NCI-H2081 (cell line): Measurements from ENCODE around the gene ZFP3.
"Not testable (repeated sequence)": the region's sequence is repeated elsewhere in the genome, so short reads cannot be mapped to it uniquely, and the experiment has no call there.

Experiments
- DNase-seq, 2 experiments: peaks; one replicate each; lab custom pipeline; 2025; lab: John Stamatoyannopoulos, UW

Gene ZFP3

DNA sequence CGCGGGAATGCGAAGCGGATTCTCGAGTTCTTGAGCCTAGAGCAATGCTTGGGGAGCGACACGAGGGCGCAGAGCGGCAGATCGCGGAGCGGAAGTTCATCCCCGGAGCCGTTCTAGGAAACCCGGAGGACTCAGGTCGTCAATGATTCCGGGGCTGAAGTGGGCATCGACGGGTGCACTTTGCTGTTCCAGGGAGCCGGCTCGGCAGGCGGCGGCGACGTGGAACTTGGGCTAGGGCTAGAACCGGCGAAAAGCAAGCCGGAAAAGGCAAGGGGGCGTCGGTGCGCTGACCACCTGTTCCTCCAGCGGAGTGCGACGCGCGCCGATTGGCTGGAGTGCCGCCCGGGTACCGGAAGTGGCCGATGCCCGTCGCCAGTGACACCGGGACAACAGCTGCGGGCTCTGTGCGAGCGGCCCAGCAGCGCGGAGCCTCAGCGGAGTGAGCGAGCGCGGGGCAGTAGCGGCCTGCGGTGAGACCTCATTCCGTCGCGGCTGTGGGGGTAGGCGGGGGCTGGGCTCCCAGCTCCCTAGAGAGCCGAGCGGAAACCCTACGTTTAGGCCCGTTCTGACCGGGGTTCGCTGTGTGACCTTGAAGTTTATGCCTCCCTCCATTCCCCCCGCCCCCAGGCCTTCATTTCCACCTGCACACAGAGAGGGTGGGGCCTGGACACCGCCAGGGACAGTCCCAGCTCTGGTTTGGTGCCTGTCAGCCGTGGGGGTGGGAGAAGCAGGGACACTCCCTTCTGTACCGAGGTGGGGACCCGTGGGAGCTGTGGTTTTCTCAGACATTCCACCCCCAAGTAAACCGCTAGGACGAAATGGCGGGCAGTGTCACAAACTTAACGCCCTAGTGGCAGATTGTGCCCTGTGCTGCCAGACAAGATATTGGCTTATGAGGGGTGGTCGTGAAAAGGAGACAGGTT lies at the start of gene ZFP3:
TSS of gene ZFP3 (plus strand) at position 362 of the 923 bp plus-strand sequence. CDS start 13,038 bp downstream, outside the sequence.
- DNase-seq: peak; percentile 66 to 89

DNA sequence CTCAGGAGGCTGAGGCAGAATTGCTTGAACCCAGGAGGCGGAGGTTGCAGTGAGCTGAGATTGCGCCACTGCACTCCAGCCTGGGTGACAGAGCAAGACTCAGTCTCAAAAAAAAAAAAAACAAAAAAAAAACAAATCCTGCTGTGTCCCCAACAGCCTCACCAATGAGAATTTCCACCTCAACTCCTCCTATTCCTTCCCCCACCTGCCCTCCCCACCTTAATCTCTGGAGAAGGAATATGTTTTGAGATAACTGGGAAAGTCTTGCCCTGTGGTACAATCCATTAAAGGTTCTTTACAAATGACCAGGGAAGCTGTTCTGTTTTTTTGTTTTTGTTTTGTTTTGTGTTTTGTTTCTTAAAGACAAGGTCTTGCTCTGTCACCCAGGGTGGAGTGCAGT lies 48.1 kb upstream of the ZFP3 start:
- DNase-seq: not testable (repeated sequence)

DNA sequence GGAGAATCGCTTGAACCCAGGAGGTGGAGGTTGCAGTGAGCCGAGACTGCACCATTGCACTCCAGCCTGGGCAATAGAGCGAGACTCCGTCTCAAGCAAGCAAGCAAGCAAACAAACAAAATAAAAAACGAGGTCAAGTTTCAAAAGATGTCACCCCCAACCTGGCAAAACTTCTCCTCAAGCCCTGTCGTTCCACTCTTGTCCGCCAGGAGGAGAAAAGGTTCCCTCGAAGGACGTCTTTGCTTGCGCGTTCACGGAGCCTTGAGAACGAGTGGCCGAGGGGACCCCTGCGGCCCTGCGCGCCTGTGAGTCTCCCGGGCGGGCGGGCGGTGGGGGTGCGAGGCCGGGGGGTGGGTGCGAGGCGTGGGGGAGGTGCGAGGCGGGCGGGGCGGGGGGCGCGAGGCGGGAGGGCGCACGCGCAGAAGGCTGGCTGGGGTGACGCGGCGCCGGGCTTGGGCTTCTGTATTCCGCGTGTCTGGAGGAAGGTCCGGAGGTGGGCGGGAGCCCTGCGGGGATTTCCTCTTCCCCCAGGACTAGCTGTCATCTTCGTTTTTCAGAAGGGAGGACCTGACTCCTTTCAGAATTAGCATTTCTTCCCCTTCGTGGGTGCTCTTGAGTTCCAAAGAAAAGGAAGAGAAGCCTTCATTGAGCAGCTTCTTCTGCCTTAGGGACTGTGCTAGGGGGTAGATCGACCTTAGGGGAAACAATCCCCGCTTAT lies 46.7 kb upstream of the ZFP3 start:
- DNase-seq: peak; percentile 28 to 44

- no peak for DNase-seq
These were observed 45.4 kb upstream of the ZFP3 start for GRCh38 chr17:5032865-5033264.

- DNase-seq: no peak
These were observed 44.8 kb upstream of the ZFP3 start for GRCh38 chr17:5033352-5034015.

DNA sequence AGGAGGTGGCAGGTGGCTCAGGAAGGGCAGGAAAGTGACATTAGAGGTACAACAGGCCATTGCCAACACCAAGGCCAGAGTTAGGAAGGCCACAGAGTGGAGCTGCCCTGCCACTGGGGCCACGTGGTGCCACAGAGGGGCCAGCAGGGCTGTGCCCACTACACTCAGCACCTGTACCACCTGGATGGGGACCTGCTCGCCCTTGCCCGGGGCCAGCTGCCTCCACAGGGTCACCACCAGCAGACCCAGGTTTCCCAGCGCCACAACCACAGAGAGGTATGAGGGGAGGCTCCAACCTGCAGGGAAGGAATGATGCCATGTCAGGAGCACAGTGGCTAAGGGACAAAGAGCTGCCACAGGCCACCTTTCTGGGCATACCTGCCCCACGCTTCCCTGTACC lies 44.2 kb upstream of the ZFP3 start:
- no peak for DNase-seq

- DNase-seq: no peak
These were observed 43.6 kb upstream of the ZFP3 start for GRCh38 chr17:5034651-5035050.

GRCh38 chr17:5035315-5035714 lies 43.0 kb upstream of the ZFP3 start, which contains the start of gene SLC52A1:
Gene SLC52A1, minus strand, starts transcription at chr17:5035426. Its CDS starts 820 bp downstream, at chr17:5034606.
- no peak for DNase-seq

DNA sequence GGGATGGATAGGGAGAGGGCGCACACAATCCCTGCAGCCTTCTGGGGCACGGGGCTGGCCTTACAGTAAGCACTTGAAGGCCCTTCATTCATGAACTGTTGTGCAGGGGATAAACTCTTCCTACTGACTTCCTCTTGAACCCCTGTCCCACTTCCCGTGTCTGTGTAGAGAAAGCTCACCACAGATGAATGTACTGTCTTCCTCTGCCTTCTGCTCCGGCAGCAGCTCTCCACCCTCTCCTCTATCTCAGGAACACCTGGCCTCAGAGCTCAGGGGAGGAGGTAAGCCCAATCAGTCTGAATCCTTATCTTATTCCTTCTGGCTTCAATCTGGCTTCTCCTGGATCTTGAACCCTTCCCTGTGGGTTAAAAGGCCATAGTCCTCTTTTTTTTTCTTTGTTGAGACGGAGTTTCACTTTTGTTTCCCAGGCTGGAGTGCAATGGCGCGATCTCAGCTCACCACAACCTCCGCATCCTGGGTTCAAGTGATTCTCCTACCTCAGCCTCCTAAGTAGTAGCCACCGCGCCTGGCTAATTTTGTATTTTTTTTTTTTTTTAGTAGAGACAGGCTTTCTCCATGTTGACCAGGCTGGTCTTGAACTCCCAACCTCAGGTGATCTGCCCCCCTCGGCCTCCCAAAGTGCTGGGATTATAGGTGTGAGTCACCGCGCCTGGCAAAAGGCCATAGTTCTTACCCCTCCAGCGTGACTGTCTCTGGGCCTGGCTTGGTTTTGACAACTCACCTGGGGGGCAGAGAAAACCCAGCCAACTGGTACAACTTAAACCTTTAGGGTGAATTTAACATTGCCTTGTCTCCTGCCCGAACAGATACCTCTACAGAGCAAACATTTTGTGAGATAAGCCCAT lies 35.9 kb upstream of the ZFP3 start:
- DNase-seq: no peak

GRCh38 chr17:5043524-5043923 lies 34.7 kb upstream of the ZFP3 start:
- no peak for DNase-seq

- DNase-seq: no peak
These were observed 33.6 kb upstream of the ZFP3 start for GRCh38 chr17:5044630-5045029.

GRCh38 chr17:5045496-5045895 lies 32.8 kb upstream of the ZFP3 start:
- DNase-seq: no peak

- DNase-seq: no peak
These were observed 30.8 kb upstream of the ZFP3 start for GRCh38 chr17:5047446-5047845.

- DNase-seq: no peak
These were observed 28.9 kb upstream of the ZFP3 start for GRCh38 chr17:5049314-5049841.

DNA sequence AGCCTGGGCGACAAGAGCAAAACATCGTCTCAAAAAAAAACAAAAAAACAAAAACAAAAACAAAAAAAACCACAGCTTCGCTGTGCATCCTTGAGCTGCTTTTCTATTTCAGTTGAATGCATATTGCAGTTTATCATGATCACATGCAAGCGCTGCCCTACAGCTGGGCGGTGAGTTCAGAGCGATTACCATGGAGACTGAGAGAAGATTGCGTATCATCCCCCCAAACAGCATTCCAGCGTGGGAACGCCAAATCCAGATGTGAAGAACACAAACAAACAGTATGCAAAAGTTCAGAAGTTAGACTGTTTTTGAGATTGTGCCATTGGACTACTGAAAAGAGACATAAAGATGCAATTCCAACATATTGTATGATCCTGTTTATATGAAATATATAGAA lies 28.0 kb upstream of the ZFP3 start:
- no peak for DNase-seq

DNA sequence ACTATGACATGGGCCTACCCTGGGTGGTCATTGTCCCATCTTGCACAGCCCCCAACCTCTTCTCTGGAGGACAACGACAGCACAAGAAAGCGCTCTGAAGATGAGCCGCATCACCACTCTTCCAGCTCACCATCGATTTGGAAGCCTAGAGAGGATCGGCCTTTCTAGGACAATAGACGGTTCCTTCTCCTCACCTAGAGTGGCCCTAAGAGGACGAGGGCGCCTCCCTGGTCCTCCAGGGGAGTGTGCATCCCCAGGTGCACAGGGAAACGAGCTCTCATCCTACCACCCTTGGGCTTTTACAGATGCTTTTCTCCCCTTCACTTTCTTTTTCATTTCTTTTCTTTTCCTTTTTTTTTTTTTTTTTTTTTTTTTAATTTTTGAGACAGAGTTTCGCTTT lies 22.7 kb upstream of the ZFP3 start:
- no peak for DNase-seq

- DNase-seq: no peak
These were observed 13.0 kb upstream of the ZFP3 start for GRCh38 chr17:5065227-5065744.

- DNase-seq: no peak
These were observed 10.0 kb upstream of the ZFP3 start for GRCh38 chr17:5068236-5068635.

- no peak for DNase-seq
These were observed 8.5 kb upstream of the ZFP3 start for GRCh38 chr17:5069724-5070123.

DNA sequence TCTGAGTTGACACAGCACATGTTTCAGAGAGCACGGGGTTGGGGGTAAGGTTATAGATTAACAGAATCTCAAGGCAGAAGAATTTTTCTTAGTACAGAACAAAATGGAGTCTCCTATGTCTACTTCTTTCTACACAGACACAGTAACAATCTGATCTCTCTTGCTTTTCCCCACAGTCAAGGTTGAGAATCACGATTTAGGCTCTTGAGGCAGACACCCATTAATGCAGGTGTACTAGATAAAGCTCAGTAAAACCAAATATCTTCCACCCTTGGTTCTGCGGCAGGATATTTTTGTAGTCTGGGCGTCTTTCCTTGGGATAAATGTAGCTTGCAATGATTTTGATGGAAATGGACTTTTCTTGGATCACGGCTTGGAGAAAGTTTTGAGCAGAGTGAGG lies 2.8 kb upstream of the ZFP3 start:
- not testable (repeated sequence) for DNase-seq

DNA sequence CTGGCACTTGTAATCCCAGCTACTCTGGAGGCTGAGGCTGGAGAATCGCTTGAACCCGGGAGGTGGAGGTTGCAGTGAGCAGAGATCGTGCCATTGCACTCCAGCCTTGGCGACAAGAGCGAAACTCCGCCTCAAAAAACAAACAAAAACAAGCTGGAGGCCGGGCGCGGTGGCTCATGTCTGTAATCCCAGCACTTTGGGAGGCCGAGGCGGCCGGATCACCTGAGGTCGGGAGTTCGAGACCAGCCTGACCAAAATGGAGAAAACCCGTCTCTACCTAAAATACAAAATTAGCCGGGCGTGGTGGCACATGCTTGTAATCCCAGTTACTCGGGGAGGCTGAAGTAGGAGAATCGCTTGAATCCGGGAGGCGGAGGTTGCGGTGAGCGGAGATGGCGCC lies 992 bp upstream of the ZFP3 start:
- DNase-seq: not testable (repeated sequence)
